Skeletal muscle satellite cell (primary cell): Measurements from ENCODE around the gene SCNN1A.
A peak's percentile ranks its signal among the peaks of the same experiment; 100 is the strongest.

Source experiments
- H3K27me3 ChIP-seq: 2 replicates; pipeline ENCODE4 v1.7.0; 2013; ENCODE audit warnings: low read length; ENCODE audit not compliant: control insufficient read depth, insufficient read depth
- H3K36me3 ChIP-seq: 2 replicates; pipeline ENCODE4 v1.7.0; 2013; ENCODE audit warnings: mild to moderate bottlenecking, control low read depth, low read length; ENCODE audit not compliant: insufficient read depth
- H3K4me1 ChIP-seq: 2 replicates; pipeline ENCODE4 v1.7.0; 2013; ENCODE audit warnings: low read length; ENCODE audit not compliant: control insufficient read depth, insufficient read depth
- H3K4me2 ChIP-seq: 2 replicates; pipeline ENCODE4 v1.7.0; 2013; ENCODE audit warnings: mild to moderate bottlenecking, low read length
- H3K4me3 ChIP-seq: 2 replicates; pipeline ENCODE4 v1.7.0; 2013; ENCODE audit warnings: low read length
- H3K9ac ChIP-seq: 2 replicates; pipeline ENCODE4 v1.7.0; 2013; ENCODE audit warnings: mild to moderate bottlenecking, low read depth, low read length, moderate library complexity
- H3K9me3 ChIP-seq: replicated peaks from 2 replicates; pipeline ENCODE4 v1.7.0; 2013; ENCODE audit warnings: mild to moderate bottlenecking, control low read depth, low read length

SCNN1A gene

GRCh38 chr12:6362403-6362802, 13.0 kb downstream of the SCNN1A start:
- H3K4me3 ChIP-seq: no peak overlapping the region
- peaks cover 25% of the 10 kb centered on the region for H3K4me1 ChIP-seq
- no peaks in the 10 kb centered on the region for H3K27me3 ChIP-seq
- peak overlapping the region; percentile 39 for H3K4me2 ChIP-seq
- no peaks in the 10 kb centered on the region for H3K9me3 ChIP-seq
- H3K36me3 ChIP-seq: no peaks in the 10 kb centered on the region
- no peak overlapping the region for H3K9ac ChIP-seq

- H3K36me3 ChIP-seq: no peaks in the 10 kb centered on the region
- H3K9me3 ChIP-seq: no peaks in the 10 kb centered on the region
- H3K4me2 ChIP-seq: peak overlapping the region; percentile 39
- H3K9ac ChIP-seq: no peak overlapping the region
- H3K27me3 ChIP-seq: no peaks in the 10 kb centered on the region
- H3K4me3 ChIP-seq: no peak overlapping the region
- H3K4me1 ChIP-seq: peaks cover 25% of the 10 kb centered on the region
Observed at GRCh38 chr12:6361834-6362233, 13.5 kb downstream of the SCNN1A start.

- H3K9ac ChIP-seq: no peak overlapping the region
- H3K36me3 ChIP-seq: no peaks in the 10 kb centered on the region
- no peak overlapping the region for H3K4me3 ChIP-seq
- H3K9me3 ChIP-seq: no peaks in the 10 kb centered on the region
- H3K4me1 ChIP-seq: peaks cover 25% of the 10 kb centered on the region
- no peak overlapping the region for H3K4me2 ChIP-seq
- H3K27me3 ChIP-seq: peaks cover 5% of the 10 kb centered on the region
Observed at GRCh38 chr12:6360578-6361490, 14.5 kb downstream of the SCNN1A start.

GRCh38 chr12:6360080-6360571, 15.2 kb downstream of the SCNN1A start:
- Histone ChIP-seq H3K27me3 (peaks cover 6% of the 10 kb centered on the region), H3K4me2 (no peak overlapping the region), H3K4me1 (peaks cover 25% of the 10 kb centered on the region), H3K36me3 (no peaks in the 10 kb centered on the region), H3K9me3 (no peaks in the 10 kb centered on the region), H3K4me3 (no peak overlapping the region), H3K9ac (no peak overlapping the region)

GRCh38 chr12:6358881-6359280, 16.5 kb downstream of the SCNN1A start:
- H3K4me3 ChIP-seq: no peak overlapping the region
- H3K9ac ChIP-seq: no peak overlapping the region
- no peaks in the 10 kb centered on the region for H3K36me3 ChIP-seq
- H3K27me3 ChIP-seq: peaks cover 6% of the 10 kb centered on the region
- H3K9me3 ChIP-seq: no peaks in the 10 kb centered on the region
- H3K4me2 ChIP-seq: no peak overlapping the region
- peaks cover 21% of the 10 kb centered on the region for H3K4me1 ChIP-seq

- no peak overlapping the region for H3K4me3 ChIP-seq
- peaks cover 6% of the 10 kb centered on the region for H3K27me3 ChIP-seq
- H3K4me1 ChIP-seq: peaks cover 12% of the 10 kb centered on the region
- no peak overlapping the region for H3K4me2 ChIP-seq
- H3K9ac ChIP-seq: no peak overlapping the region
- H3K9me3 ChIP-seq: no peaks in the 10 kb centered on the region
- H3K36me3 ChIP-seq: no peaks in the 10 kb centered on the region
Observed at GRCh38 chr12:6356374-6356820, 19.0 kb downstream of the SCNN1A start.

- Histone ChIP-seq H3K27me3 (peaks cover 6% of the 10 kb centered on the region), H3K9me3 (no peaks in the 10 kb centered on the region), H3K36me3 (no peaks in the 10 kb centered on the region), H3K9ac (no peak overlapping the region), H3K4me3 (no peak overlapping the region), H3K4me1 (peaks cover 9% of the 10 kb centered on the region), H3K4me2 (no peak overlapping the region)
Observed at GRCh38 chr12:6355491-6356373, 19.6 kb downstream of the SCNN1A start.

- peaks cover 9% of the 10 kb centered on the region for H3K4me1 ChIP-seq
- no peaks in the 10 kb centered on the region for H3K36me3 ChIP-seq
- no peak overlapping the region for H3K4me3 ChIP-seq
- no peak overlapping the region for H3K4me2 ChIP-seq
- peaks cover 6% of the 10 kb centered on the region for H3K27me3 ChIP-seq
- H3K9me3 ChIP-seq: no peaks in the 10 kb centered on the region
- H3K9ac ChIP-seq: no peak overlapping the region
Observed at GRCh38 chr12:6354495-6355393, 20.6 kb downstream of the SCNN1A start.

GRCh38 chr12:6352193-6353173, 22.9 kb downstream of the SCNN1A start:
- no peaks in the 10 kb centered on the region for H3K9me3 ChIP-seq
- peaks cover 11% of the 10 kb centered on the region for H3K4me1 ChIP-seq
- H3K27me3 ChIP-seq: peaks cover 6% of the 10 kb centered on the region
- no peak overlapping the region for H3K4me2 ChIP-seq
- no peak overlapping the region for H3K4me3 ChIP-seq
- no peak overlapping the region for H3K9ac ChIP-seq
- no peaks in the 10 kb centered on the region for H3K36me3 ChIP-seq

GRCh38 chr12:6351622-6352021, 23.7 kb downstream of the SCNN1A start:
- no peaks in the 10 kb centered on the region for H3K9me3 ChIP-seq
- H3K4me2 ChIP-seq: no peak overlapping the region
- peaks cover 6% of the 10 kb centered on the region for H3K27me3 ChIP-seq
- H3K36me3 ChIP-seq: no peaks in the 10 kb centered on the region
- H3K9ac ChIP-seq: no peak overlapping the region
- peaks cover 17% of the 10 kb centered on the region for H3K4me1 ChIP-seq
- H3K4me3 ChIP-seq: no peak overlapping the region
